GM20000 (cell line): Measurements from ENCODE around the gene TRDN.

Source experiments
- DNase-seq: peaks from one replicate; pipeline ENCODE4 v3.0.0; 2012; ENCODE audit warnings: low spot score
- CTCF ChIP-seq: IDR thresholded peaks from 2 replicates; pipeline ENCODE4 v1.5.1; 2012; ENCODE audit warnings: mild to moderate bottlenecking, control low read depth; ENCODE audit errors: extremely low read depth, missing control alignments

TRDN gene

DNA sequence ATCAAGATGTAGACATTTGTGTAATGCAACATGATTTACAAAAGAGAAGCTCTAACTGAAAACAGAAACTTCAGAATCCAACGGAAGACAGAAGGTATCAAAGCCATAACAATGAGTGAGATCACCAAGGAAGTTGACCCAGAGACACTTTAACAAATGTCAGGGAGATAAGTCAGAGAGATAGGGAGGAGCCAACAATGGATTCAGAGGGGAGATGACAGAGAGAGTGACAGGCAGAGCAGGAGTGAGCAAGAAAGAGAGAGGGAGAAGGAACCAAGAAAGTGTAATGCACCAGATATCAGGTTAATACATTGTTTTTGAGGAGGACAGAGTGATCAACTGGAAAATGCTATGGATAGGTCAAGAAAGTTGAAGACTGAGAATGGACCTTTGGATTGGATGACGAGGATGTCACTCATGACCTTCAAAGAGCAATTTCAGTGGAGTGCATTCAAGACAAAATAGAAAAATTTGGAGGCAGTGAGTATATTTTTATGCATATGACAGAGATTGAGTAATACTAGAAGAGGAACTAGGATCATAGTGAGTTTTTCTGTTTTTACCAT lies 86.6 kb downstream of the TRDN start:
- no peak for TF ChIP-seq CTCF
- DNase-seq, result no peak

- no peak for DNase-seq
- TF ChIP-seq CTCF, result no peak
Measured at GRCh38 chr6:123549476-123549875, 87.3 kb downstream of the TRDN start.

DNA sequence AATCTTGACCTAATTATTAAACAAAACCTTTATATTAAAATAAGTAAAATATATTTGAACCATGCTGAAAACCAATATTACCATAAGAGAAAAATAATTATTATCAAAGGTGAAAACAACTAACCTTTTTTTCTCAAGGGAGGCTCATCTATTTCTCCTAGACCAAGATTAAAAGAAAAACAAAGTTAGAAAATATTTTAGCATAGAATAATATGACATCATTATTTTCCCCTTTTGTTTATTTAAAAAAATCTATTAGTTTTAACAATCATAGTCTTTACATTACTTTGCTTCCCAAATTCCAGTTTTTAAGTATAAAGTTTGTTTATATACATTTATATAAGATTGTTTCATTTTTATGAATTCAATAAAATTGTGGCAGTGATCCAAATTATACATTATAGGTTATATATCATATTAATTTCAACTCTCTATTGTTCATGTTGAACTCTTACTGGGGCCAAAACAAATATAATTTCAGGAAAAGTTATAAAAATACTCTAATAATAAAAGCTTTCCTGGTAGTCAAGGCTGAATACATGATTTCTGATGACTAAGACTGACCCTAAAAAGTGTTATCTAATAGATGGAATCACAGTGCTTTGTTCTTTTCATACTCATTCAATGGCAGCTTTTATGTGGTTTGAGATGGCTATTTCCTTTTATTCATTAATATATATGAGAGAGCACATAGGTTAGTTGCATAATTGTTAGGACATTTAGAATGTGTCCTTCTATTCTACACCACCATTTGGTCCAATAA lies 89.4 kb downstream of the TRDN start:
- DNase-seq, result no peak
- no peak for TF ChIP-seq CTCF

DNA sequence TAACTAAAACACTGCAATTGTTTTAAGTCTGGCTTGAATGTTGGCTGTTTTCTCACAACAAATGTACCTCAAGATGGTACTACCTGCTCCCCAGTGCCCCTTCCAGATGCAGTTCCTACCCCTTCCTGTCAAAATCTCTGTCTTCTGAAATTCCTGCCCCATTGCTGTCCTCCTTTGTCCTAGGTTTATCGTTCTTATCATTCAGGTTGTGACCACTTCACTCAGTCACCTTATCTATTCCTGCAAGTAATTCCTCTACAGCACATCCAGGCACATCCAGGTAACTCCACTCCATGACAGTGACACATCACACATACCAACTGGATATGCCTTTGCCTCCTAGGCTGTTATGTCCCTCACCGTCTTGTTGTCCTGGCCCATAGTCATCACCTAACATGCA lies 90.2 kb downstream of the TRDN start:
- no peak for DNase-seq
- TF ChIP-seq CTCF, result no peak

DNA sequence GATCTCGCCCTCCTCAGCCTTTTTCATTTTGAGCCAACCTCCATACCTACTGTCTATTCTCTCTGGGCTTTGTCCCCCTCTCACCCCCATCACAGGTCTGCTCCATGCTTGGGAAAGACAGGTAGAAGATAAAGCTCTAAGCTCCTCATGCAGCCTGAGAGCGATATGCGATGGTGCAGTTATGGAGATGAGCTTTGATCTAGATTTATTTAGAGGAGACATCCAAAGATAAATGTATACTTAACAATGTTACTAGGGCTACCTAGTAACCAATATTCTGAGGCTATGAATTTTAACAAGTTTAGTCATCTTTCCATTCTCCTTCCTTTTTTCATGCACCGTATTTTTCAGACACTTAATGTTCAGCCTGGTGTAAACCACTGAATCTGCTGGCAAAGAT lies 95.3 kb downstream of the TRDN start:
- no peak for TF ChIP-seq CTCF
- DNase-seq, result no peak

DNA sequence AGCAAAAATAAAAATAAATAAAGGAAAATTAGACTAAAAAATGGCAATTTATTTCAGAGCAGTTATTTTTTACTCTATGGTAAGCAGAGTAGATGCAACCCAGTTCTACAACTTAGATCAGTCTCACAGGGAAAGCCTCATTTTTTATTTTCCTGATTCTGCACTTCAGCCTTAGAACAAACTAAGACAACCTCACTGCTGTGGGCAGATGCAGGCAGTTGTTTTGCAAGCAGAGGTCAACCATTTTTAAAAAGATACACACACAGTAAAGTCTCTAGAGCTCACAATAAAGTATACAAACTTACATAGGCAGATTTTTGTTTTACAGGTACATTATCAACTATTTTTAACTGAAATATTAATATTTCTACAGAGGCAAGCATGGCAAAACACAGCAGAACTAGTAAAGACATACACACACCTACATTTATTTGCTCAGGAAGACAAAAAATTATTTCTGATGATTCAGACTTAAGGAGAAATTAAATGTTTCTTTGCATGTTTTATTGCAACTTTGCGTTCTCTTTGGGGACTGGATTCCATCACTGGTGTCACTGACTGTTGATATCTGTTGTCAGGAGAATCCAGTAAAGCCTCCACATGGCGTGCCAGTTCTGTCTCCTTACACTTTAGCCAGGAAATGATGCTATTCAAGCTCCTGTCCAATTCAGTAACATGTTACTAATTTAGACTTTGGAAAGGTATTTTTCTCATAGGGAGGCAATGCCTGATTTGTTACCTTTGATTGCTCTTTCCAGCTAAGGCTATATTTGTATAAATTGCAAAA lies 102.7 kb downstream of the TRDN start:
- TF ChIP-seq CTCF, result no peak
- no peak for DNase-seq

DNA sequence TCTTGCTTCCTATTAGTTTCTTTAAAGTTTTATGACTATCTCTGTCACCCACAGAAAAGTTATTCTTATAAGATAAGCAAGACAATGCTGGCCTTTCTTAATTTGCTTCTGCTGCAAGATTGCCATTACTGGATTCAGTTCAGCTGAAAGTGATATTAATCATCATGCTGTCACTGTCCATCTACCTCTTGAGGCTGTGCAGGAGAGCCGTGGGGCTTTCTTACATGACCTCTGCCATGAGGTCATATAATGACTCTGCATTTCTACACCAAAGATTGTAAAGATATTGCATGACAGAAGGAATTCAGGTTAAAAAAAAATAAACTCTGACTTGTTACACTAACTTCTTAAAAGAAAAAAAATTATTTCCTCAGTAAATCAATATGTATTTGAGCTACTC lies 106.9 kb downstream of the TRDN start:
- TF ChIP-seq CTCF, result no peak
- no peak for DNase-seq
